Brain microvascular endothelial cell (primary cell): ENCODE data around the gene OSBPL5.

ENCODE experiments used
- DNase-seq: peaks from one replicate; pipeline ENCODE4 v3.0.0-alpha.2; 2020
- H3K27ac ChIP-seq: fragments of 250-450 bp; sonication (Bioruptor Pico); 2 replicates; pipeline ENCODE4 v1.5.1; 2020; ENCODE audit warnings: mild to moderate bottlenecking, moderate library complexity
- H3K27me3 ChIP-seq: fragments of 250-450 bp; sonication (Bioruptor Pico); replicated peaks from 2 replicates; pipeline ENCODE4 v1.5.1; 2020; ENCODE audit warnings: mild to moderate bottlenecking
- H3K36me3 ChIP-seq: fragments of 250-450 bp; sonication (Bioruptor Pico); replicated peaks from 2 replicates; pipeline ENCODE4 v1.5.1; 2020; ENCODE audit warnings: mild to moderate bottlenecking
- H3K4me3 ChIP-seq: 2 replicates; pipeline ENCODE4 v1.5.1; 2011; ENCODE audit warnings: low read depth, mild to moderate bottlenecking, control low read depth, low read length, moderate library complexity
- in situ Hi-C: cut with HindIII; loops from 2 replicates; pipeline ENCODE4 v1.10.0; 2017; ENCODE audit warnings: low sequenced_read_pairs, low pct_ligation_motif_present
- TF ChIP-seq, protein P1 (sequence below): IDR thresholded peaks from 2 replicates; pipeline ENCODE4 v1.5.1; 2011; ENCODE audit warnings: low read depth, mild to moderate bottlenecking, moderate library complexity, low read length, control low read depth, inconsistent platforms; ENCODE audit errors: missing control alignments

Gene OSBPL5

DNA sequence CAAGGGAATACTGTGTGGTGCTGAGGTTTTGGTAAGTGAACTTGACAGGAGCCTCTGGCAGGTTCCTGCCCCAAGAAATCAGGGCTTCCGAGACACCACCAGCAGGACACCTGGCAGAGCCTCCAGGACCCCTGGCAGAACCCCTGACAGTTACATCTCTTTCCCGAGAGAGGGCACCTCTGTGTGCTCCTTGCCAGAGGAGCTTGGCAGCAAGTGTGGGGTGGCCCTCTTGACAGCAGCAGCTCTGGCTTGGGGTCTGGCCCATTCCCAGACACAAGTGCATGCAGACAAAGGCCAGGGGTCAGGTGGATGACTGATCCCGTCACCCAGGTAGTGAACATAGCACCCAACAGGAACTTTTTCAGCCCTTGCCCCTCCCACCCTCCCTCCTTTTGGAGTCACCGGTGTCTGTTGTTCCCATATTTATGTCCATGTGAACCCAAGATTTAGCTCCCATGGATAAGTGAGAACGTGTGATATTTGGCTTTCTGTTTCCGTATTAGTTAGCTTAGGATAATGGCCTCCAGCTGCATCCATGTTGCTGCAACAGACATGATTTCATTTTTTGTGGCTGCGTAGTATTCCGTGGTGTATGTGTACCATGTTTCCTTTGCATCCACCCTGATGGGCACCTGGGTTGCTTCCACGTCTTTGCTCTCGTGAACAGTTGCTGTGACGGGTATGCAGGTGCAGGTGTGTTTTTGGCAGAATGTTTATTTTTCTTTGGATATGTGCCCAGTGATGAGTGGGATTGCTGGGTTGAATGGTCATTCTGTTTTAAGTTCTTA lies 21.2 kb upstream of the OSBPL5 start:
- Histone ChIP-seq H3K27ac (no peak overlapping the region), H3K4me3 (no peak overlapping the region), H3K27me3 (peaks cover 2% of the 10 kb centered on the region), H3K36me3 (no peaks in the 10 kb centered on the region)
- DNase-seq = no peak
- in situ Hi-C loops = no loop called here
- TF ChIP-seq, protein P1, sequence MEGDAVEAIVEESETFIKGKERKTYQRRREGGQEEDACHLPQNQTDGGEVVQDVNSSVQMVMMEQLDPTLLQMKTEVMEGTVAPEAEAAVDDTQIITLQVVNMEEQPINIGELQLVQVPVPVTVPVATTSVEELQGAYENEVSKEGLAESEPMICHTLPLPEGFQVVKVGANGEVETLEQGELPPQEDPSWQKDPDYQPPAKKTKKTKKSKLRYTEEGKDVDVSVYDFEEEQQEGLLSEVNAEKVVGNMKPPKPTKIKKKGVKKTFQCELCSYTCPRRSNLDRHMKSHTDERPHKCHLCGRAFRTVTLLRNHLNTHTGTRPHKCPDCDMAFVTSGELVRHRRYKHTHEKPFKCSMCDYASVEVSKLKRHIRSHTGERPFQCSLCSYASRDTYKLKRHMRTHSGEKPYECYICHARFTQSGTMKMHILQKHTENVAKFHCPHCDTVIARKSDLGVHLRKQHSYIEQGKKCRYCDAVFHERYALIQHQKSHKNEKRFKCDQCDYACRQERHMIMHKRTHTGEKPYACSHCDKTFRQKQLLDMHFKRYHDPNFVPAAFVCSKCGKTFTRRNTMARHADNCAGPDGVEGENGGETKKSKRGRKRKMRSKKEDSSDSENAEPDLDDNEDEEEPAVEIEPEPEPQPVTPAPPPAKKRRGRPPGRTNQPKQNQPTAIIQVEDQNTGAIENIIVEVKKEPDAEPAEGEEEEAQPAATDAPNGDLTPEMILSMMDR = no peak

DNA sequence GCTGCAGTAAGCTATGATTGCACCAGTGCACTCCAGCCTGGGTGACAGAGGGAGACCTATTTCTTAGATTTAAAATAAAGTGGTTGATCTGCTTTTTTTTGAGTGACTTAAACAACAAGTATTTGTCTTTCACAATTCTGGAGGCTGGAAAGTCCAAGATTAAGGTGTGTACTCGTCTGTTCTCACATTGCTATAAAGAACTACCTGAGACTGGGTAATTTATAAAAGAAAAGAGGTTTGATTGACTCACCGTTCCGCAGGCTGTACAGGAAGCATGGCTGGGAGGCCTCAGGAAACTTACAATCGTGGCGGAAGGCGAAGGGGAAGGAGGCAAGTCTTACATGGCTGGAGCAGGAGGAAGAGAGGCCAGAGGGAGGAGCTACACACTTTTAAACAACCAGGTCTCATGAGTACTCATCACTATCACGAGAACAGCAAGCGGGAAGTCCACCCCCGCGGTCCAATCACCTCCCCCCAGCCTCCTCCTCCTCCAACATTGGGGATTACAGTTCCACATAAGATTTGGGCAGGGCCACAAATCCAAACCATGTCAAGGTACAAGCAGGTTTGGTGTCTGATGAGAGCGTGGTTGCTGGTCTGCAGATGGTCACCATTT lies 19.7 kb upstream of the OSBPL5 start:
- no peak for DNase-seq

DNA sequence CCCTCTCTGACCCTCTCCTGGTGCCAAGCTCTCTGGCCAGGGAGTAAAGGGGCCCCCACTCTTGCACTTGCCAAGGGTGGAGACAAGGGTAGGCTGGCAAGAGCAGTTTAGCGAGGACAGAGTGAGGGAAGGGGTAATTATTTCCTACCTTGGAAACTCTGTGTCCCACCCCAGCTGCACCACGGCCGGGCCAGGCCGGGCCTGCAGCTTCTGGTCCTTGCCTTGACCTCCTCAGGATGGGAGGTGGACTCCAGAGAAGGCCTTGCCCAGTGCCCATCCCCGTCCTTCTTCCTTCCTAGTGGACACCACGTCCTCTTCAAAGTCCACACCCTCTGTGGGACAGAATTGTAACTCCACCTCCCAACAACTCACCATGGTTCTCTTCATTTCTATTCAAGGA lies 18.4 kb upstream of the OSBPL5 start:
- H3K4me3 ChIP-seq = no peak overlapping the region
- H3K27ac ChIP-seq = no peak overlapping the region
- in situ Hi-C loops = no loop called here
- no peak for DNase-seq
- TF ChIP-seq, protein P1 = no peak
- H3K27me3 ChIP-seq = no peaks in the 10 kb centered on the region
- no peaks in the 10 kb centered on the region for H3K36me3 ChIP-seq

More for the DNA sequence above, 19.7 kb upstream of the OSBPL5 start:
- no peak overlapping the region for H3K27ac ChIP-seq
- H3K27me3 ChIP-seq = peaks cover 2% of the 10 kb centered on the region
- H3K36me3 ChIP-seq = no peaks in the 10 kb centered on the region
- H3K4me3 ChIP-seq = no peak overlapping the region
- TF ChIP-seq, protein P1 = no peak
- in situ Hi-C loops = no loop called here

DNA sequence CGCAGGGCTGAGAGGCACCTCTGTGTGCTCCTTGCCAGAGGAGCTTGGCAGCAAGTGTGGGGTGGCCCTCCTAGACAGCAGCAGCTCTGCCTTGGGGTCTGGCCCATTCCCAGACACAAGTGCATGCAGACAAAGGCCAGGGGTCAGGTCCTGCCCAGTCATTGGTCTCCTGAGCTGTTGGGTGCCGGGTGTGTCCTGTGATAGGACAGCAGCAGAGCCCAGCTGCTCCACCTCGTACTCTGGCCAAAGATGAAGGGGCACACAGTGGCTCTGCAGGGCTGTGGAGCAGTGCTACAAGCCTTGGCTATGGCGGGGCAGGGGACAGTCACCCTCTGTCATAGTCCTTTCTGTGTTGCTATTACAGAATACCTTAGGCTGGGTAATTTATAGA lies 17.3 kb upstream of the OSBPL5 start:
- in situ Hi-C loops = no loop called here
- Histone ChIP-seq H3K27ac (no peak overlapping the region), H3K27me3 (no peaks in the 10 kb centered on the region), H3K36me3 (no peaks in the 10 kb centered on the region), H3K4me3 (no peak overlapping the region)
- TF ChIP-seq, protein P1 = no peak
- DNase-seq = no peak

DNA sequence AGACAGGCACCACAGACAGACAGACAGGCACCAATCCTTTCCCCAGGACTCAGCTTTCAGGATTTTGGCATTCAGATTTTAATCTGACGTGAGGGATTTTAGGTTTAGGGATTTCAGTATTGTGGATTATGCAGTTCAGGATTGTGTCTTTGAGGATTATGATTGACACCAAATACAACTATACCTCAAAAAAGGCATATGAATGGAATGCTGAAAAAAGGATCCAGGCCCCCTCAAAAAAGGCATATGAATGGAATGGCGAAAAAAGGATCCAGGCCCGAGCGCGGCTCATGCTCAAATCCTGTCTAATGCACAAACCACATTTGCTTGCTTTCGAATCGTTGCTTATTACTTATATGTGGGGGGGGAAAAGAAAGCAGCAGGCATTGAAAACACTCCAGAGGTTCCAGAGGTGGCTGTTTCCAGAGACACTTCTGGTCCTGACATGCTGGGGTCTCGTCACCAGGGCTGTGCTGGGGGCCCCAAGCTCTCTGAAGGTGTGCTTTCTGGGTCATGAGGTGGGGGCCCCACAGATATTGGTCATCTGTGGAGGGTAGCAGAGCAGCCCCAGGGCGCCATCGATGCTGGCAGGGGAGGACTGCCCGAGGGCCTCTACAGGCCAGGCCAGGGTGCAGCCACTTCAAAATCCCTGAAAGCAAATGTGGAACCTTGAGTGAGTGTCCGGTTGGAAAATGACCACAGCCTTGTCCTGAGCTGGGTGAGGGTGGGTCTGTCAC lies 16.8 kb upstream of the OSBPL5 start:
- no peaks in the 10 kb centered on the region for H3K27me3 ChIP-seq

More for the DNA sequence above, 16.8 kb upstream of the OSBPL5 start:
- in situ Hi-C loops = no loop called here
- no peak for DNase-seq
- Histone ChIP-seq H3K36me3 (no peaks in the 10 kb centered on the region), H3K4me3 (no peak overlapping the region), H3K27ac (no peak overlapping the region)
- TF ChIP-seq, protein P1 = no peak
